CD1c-positive myeloid dendritic cell (primary cell): ENCODE data around the gene PARM1.

Experiments used
- DNase-seq: peaks from one replicate; pipeline ENCODE4 v3.0.0-alpha.2; 2016; ENCODE audit errors: extremely low spot score

PARM1 gene

DNA sequence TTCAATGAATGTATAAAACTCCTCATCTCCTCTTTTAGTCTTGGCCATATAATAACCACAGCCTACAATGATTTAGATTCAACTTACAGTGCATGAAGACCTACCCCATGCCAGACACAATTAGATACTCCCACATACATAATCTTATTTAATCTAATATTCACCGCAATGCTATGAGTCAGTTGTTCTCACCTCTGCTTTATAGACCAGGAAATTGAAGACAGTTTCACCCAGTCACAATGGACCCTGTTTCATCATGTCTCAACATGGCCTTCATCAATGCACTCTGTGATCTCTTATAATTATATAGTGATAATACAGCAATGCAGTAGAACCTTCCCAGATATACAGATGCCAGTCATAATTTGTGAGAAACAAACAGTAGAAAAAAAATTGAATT lies 148.6 kb downstream of the PARM1 start:
- DNase-seq: no peak

DNA sequence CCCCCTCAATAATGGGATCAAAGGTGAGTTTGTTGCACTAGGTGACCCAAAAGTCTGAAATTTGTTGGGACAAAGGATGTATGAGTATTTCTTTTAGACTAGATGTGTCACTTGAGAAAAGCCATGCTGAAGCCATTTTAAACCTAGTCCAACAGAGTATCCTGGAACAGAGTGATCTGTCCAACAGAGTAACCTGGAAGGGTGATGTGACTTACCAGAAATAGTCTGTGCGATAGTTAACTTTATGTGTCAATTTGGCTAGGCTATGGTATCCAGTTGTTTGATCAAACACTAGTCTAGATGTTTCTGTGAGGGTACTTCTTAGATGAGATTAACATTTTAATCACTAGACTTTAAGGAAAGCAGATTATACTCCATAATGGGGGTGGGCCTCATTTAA lies 154.5 kb downstream of the PARM1 start:
- DNase-seq: no peak

- DNase-seq: no peak
Measured at GRCh38 chr4:75087865-75088264, 154.9 kb downstream of the PARM1 start.

GRCh38 chr4:75089206-75089605 lies 156.3 kb downstream of the PARM1 start:
- no peak for DNase-seq

DNA sequence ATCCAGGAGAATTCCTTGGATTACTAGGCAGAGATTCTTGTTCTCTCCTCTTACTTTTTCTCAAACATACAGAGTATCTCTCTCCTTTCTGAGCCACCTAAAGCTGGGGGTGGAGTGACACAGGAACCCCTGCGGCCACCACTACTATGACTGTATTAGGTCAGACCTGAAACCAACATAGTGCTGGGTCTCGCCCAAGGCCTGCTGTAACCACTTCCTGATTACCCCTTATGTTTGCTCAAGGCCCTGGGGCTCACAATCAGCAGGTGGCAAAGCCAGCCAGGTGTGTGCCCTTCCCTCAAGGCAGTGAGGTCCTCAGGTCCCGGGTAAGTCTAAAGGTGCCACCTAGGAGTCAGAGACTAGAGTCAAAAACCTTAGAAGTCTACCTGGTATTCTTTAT lies 166.4 kb downstream of the PARM1 start:
- DNase-seq: no peak
